Right renal cortex interstitium (tissue), 3 donors: ENCODE measurements around the gene FOXJ3. TPM values are rescaled to one million over a fixed set of nuclear protein-coding genes. Genes with fewer than 3 reads are reported as not detected.
A peak's percentile ranks its signal among the peaks of the same experiment; 100 is the strongest.

Experiments
- DNase-seq, 3 donors: peaks; one replicate each; pipeline ENCODE4 v3.0.0-alpha.2; 2013; ENCODE audit warnings: low read depth in 3 of 3, low spot score in 2 of 3
- polyA plus RNA-seq, 3 donors: library from polyadenylated mRNA; unstranded; fragments of 120-200 nt; gene quantifications; one replicate each; pipeline ENCODE4 v1.2.1, GENCODE V29; 2013; ENCODE audit not compliant: insufficient read length in 3 of 3

The FOXJ3 gene
- polyA plus RNA-seq: 10 to 100 TPM; 40.0 to 41.4 (median 40.9) TPM

GRCh38 chr1:42335050-42335808 lies at the start of gene FOXJ3:
FOXJ3 (minus strand) TSS chr1:42335235; CDS start chr1:42311093, 24,142 bp downstream.
- DNase-seq: peak; percentile 92 to 95 (median 92)

DNA sequence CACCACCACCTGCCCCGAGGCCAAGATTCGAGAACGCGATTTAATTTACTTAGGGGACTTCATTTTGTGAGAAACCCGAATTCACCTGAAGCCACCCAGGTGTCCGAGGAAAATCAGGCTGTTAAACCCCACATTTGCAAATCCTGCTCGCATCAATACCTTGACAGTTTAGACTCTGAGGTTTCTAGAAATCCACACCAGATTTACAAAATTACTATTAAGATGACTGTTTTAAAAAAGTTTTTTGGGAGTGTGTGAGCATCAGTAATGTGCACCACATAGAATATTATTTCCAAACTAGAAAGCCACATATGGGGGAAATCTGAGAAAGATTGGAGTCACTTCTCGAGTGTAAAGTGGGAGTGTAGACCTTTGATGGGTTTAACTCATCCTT lies 46.2 kb upstream of the FOXJ3 start:
- no peak for DNase-seq

DNA sequence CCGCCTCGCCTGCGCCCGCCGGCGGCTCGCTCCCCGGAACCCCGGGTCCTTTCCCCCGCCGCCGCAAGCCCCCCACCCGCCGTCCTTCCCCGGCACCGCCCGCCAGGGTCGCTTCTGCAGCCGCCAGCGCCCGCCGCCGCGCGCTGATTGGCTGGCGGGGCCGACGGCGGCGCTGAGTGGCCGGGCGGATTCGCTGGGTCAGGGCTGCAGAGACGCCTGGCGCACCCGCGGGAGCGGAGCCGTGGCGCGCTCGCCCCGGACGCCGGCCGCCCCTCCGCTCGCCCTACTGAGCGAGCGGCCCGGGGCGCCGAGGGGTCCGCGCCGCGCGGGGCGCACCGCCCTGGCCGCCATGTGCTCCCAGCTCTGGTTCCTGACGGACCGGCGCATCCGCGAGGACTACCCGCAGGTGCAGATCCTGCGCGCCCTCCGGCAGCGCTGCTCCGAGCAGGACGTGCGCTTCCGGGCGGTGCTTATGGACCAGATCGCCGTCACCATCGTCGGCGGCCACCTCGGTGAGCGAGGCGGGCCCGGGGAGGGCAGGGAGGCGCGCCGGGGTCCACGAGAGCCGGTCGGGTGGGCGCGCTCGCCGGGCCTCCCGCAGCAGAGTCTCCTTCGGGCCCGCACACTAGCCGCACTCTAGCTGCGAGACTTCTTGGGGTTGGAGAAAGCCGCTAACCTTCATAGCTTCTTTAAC lies 45.7 kb upstream of the FOXJ3 start, which contains the start of gene RIMKLA:
Gene RIMKLA, plus strand, starts transcription at position 207 of the 694 bp plus-strand sequence. Its CDS starts 143 bp downstream, at position 350.
- no peak for DNase-seq

DNA sequence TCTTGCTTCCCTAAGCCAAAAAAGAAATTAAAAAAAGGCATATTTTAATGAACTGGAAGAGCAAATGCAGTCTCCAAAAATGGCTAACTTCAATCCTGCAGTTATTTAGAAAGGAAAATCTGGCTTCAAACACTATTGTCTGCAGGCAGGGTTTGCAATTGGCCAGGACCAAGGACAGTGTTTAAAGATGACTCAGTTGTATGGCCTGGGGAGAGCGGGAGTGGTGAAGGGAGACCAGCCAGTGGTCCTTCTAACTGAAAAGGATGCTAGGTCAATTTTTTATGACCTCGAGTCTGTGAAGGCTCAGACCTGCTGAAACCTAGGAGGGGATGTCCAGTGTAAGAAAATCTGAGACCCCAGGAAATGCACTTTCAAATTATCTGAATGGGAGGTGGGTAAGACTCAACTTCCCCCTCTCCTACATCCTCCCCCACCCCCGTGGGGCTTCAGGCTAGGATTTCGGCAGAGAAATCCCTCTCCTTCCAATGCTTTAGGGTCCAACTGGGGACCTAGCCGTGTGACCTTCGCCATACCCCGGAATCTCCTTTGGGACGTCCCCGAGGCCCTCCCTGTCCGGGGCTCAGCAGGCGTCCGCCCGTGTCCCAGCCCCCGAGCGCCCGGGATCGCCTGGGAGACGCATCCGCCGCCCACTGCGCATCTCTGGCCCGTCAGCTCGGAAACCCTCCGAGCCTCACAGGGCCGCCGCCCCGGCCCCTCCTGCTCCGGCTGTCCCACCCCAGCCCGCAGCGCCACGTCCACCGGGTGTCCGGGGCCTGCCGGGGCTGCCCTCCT lies 45.0 kb upstream of the FOXJ3 start:
- DNase-seq: no peak

GRCh38 chr1:42372796-42373195 lies 37.8 kb upstream of the FOXJ3 start:
- DNase-seq: no peak

DNA sequence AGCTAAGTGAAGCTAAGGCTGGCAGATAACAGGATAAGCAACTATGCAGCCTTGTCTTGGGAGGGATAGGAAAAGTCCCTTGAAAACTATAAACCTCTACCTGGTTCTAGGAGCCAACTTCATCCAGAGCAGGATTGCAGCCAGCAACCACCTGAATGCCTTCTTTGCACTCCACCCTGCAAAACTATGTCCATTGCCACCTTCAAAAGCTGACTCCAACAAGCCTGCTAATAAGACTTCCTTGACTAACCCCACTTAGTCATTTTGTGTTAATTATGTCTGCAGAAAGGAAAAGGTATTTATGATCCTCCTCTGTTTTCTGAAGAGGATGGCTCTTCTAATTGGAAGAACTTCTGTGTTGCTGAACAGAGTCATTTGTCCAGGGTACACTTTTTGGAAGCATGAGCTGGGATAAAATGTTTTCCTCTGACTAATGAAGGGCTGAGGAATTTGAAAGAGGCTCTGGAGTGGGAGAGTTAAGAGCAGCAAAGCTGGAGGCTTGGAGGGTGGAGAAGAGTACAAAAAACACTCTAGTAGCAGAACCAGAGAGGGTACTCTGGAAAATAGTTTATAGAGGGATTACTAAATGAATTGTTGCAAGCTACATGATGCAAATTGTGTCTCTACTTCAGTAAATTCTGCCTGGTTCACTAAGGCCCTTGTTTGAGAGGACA lies 36.0 kb upstream of the FOXJ3 start:
- DNase-seq: no peak

GRCh38 chr1:42369471-42369870 lies 34.4 kb upstream of the FOXJ3 start:
- no peak for DNase-seq

GRCh38 chr1:42368096-42368795 lies 33.2 kb upstream of the FOXJ3 start:
- no peak for DNase-seq

DNA sequence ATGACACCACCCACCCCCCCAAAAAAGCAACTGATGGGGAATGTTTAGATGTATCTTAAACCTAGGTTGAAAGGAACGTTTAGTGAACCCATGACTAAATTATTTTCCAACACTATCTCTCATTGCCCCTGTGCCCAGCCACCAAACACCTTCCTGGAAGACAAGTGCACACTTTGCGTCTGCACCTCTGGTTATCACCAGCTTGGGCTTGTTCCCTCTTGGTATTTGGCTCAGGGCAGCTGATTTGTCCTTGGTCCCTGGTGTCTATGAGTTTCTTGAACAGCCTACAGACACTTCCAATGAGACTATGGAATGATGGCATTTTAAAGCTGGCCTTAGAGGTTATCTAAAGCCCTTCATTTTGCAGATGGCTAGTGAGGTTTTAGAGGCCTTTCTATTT lies 30.1 kb upstream of the FOXJ3 start:
- no peak for DNase-seq

- DNase-seq: no peak
Measured at GRCh38 chr1:42364542-42364941, 29.5 kb upstream of the FOXJ3 start.

DNA sequence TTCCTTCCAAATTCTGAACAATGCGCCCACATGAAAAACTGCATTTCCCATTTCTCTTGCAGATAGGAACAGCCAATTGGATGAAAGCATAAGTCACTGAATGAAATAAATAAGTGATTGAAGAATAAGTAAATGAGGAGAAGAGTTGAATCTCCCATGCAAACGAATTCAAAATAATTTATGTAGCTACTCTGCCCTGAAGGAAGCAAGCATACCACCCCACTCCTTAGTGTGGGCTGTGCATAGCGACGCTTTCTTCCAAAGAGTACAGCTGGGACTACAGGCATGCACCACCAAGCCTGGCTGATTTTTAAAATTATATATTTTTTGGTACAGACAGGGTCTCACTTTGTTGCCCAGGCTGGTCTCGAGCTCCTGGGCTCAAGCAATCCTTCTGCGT lies 29.1 kb upstream of the FOXJ3 start:
- DNase-seq: no peak

DNA sequence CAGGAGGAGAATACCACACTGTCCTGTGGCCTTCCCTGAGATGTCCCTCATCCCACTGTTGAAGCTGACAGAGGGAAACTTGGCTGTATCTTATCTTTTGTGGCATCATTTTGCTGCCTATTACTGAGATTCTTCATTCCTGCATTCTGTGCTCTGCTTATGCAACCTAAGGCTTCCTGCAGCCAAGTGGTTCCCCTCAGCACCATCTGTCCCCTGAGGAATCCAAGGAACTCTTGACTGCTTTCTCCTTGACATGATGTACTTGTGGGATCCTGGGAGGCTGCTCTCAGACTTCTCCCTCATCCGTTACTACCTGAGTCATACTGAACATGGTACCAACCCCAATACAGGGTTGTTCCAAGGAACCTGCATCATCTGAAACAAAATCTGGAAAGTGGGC lies 24.4 kb upstream of the FOXJ3 start:
- DNase-seq: no peak

DNA sequence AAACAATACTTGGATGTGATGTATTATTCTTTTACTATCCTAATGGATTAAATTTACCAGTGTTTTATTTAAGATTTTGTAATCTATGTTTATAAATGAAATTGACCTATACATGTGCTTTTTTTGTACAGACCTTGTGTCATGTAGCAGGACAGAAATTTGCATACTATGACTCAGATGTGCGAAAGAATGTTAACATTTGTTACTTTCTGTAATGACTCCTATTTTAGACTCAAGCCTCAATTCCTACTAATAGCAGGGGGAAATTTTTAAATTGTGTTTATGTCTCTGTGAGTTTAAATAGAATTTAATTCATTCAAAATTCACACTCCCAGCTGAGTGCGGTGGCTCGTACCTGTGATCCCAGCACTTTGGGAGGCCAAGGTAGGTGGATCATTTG lies 23.8 kb upstream of the FOXJ3 start:
- no peak for DNase-seq

- no peak for DNase-seq
Measured at GRCh38 chr1:42350086-42350485, 15.1 kb upstream of the FOXJ3 start.

DNA sequence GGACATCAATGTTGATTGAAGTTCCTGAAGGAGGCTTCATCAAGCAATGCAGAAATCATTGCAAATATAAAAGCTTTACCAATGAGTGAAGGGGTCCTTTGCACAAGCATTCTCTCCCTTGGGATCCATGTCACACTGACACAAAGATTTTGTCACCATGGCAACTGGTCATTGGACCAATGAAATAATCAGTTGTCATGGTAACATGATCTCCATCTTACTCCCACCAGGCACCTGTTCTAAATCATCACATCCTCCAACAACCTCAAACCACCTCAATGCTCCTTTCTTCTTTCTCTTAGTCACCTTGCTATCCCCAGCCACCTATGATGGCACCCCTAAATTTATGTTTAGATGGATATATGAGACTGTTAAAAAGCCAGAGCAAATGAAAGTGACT lies 13.5 kb upstream of the FOXJ3 start:
- no peak for DNase-seq

DNA sequence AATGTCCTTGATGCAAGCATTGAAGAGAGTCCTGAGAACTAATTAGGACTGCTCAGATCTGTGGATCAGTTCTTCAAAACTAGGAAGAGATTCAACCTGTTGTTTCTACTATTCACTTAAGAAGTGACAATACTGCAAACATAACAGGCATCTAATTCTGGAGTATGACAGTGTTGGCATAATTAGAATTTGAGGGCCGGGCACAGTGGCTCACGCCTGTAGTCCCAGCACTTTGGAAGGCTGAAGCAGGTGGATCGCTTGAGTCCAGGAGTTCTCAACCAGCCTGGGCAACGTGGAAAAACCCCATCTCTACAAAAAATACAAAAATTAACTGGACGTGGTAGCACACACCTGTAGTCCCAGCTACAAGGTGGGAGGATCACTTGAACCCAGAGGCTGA lies 8.0 kb upstream of the FOXJ3 start:
- DNase-seq: no peak

- DNase-seq: no peak
Measured at GRCh38 chr1:42340901-42341300, 5.9 kb upstream of the FOXJ3 start.

GRCh38 chr1:42340093-42340492 lies 5.1 kb upstream of the FOXJ3 start:
- no peak for DNase-seq

- DNase-seq: no peak
Measured at GRCh38 chr1:42336978-42337377, 1.9 kb upstream of the FOXJ3 start.
